NB4 (cell line): ENCODE measurements around the gene C5orf15.
"Not testable (repeated sequence)": the region's sequence is repeated elsewhere in the genome, so short reads cannot be mapped to it uniquely, and the experiment has no call there.

Experiments used
- POLR2A ChIP-seq: IDR thresholded peaks from 2 replicates; pipeline ENCODE4 v1.6.1; 2011; ENCODE audit warnings: mild to moderate bottlenecking; ENCODE audit not compliant: insufficient read length; ENCODE audit errors: extremely low read depth
- TF ChIP-seq, protein P1 (sequence below): IDR thresholded peaks from one replicate; pipeline ENCODE4 v1.5.1; 2012; ENCODE audit warnings: low read depth, low read length
- TF ChIP-seq, protein P2 (sequence below): IDR thresholded peaks from 2 replicates; pipeline ENCODE4 v1.6.1; 2011; ENCODE audit warnings: low read depth, low read length

- TF ChIP-seq, protein P1, sequence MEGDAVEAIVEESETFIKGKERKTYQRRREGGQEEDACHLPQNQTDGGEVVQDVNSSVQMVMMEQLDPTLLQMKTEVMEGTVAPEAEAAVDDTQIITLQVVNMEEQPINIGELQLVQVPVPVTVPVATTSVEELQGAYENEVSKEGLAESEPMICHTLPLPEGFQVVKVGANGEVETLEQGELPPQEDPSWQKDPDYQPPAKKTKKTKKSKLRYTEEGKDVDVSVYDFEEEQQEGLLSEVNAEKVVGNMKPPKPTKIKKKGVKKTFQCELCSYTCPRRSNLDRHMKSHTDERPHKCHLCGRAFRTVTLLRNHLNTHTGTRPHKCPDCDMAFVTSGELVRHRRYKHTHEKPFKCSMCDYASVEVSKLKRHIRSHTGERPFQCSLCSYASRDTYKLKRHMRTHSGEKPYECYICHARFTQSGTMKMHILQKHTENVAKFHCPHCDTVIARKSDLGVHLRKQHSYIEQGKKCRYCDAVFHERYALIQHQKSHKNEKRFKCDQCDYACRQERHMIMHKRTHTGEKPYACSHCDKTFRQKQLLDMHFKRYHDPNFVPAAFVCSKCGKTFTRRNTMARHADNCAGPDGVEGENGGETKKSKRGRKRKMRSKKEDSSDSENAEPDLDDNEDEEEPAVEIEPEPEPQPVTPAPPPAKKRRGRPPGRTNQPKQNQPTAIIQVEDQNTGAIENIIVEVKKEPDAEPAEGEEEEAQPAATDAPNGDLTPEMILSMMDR: not testable (repeated sequence)
- TF ChIP-seq, protein P2, sequence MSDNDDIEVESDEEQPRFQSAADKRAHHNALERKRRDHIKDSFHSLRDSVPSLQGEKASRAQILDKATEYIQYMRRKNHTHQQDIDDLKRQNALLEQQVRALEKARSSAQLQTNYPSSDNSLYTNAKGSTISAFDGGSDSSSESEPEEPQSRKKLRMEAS: not testable (repeated sequence)
- TF ChIP-seq POLR2A: not testable (repeated sequence)
Observed at GRCh38 chr5:133937628-133938027, 30.8 kb downstream of the C5orf15 start.
